Activated CD8-positive, alpha-beta memory T cell treated with anti-CD3 and anti-CD28 coated beads for 36 hours (primary cell): ENCODE data around the gene AMER1. TPM values are rescaled to one million over a fixed set of nuclear protein-coding genes. Genes with fewer than 3 reads are reported as not detected.

Experiments
- CTCF ChIA-PET: fragments of 350-600 bp; sonication (Branson Sonifier 250); formaldehyde crosslinking; loops from one replicate; lab custom pipeline; 2021; ENCODE audit warnings: antibody characterized with exemption; lab: Charles Lee
- POLR2A ChIA-PET: fragments of 350-600 bp; sonication (Branson Sonifier 250); formaldehyde crosslinking; loops from one replicate; lab custom pipeline; 2021; ENCODE audit warnings: antibody characterized with exemption; lab: Charles Lee
- total RNA-seq, 2 experiments: library from RNA; stranded (reverse); gene quantifications; one replicate each; pipeline ENCODE4 v1.2.3, GENCODE V29; 2021

AMER1 gene
- total RNA-seq, 2 experiments from 2014 or later, result 3.6 TPM

GRCh38 chrX:64186974-64187761, 18.3 kb downstream of the AMER1 start:
- POLR2A ChIA-PET, result no interaction called here
- CTCF ChIA-PET, result no interaction called here

- CTCF ChIA-PET, result no interaction called here
- POLR2A ChIA-PET, result no interaction called here
Observed at GRCh38 chrX:64184396-64184795, 21.1 kb downstream of the AMER1 start.

GRCh38 chrX:64182208-64182607, 23.3 kb downstream of the AMER1 start:
- ChIA-PET POLR2A (no interaction called here), CTCF (interaction anchor here (0.6 kb wide), 1 partner anchor 424 kb away, joined by 5 read pairs; no protein-coding TSS in a partner anchor)

GRCh38 chrX:64176876-64177275, 28.6 kb downstream of the AMER1 start:
- CTCF ChIA-PET, result no interaction called here
- POLR2A ChIA-PET, result no interaction called here

GRCh38 chrX:64169988-64170387, 35.5 kb downstream of the AMER1 start:
- ChIA-PET POLR2A (no interaction called here), CTCF (no interaction called here)

- ChIA-PET CTCF (no interaction called here), POLR2A (no interaction called here)
Observed at GRCh38 chrX:64152857-64153256, 52.7 kb downstream of the AMER1 start.

GRCh38 chrX:64151911-64152310, 53.6 kb downstream of the AMER1 start:
- ChIA-PET POLR2A (no interaction called here), CTCF (no interaction called here)

GRCh38 chrX:64150775-64151174, 54.7 kb downstream of the AMER1 start:
- CTCF ChIA-PET, result no interaction called here
- POLR2A ChIA-PET, result no interaction called here

Other genes starting within 250 kb of the AMER1 start
- under 1 TPM in 1 of 2 experiments, not detected in 1; 0.15 TPM for gene ASB12, start 24.9 kb upstream of the AMER1 start, total RNA-seq
- gene MTMR8, start 189.7 kb upstream of the AMER1 start, total RNA-seq, result 1 to 10 TPM; 3.9 to 6.0 TPM